Ovary (tissue), 3 donors: Measurements from ENCODE around the gene ZFP36.
A peak's percentile ranks its signal among the peaks of the same experiment; 100 is the strongest.

Experiments used
- CTCF ChIP-seq, 3 donors: fragments of 450-650 bp in 2 of 3; fragments of 200-600 bp in 1 of 3; IDR thresholded peaks; one replicate each; pipeline versions ENCODE4 v1.5.1 to v1.8.0; 2016 to 2022; ENCODE audit warnings: antibody characterized with exemption in 3 of 3, mild to moderate bottlenecking in 1 of 3
- POLR2A ChIP-seq: fragments of 450-650 bp; IDR thresholded peaks from one replicate; pipeline ENCODE4 v1.6.1; 2017; ENCODE audit warnings: antibody characterized with exemption, mild to moderate bottlenecking, moderate library complexity
- donor health status: DM: no; HTN: no; CAD: no.

GRCh38 chr19:39398297-39398864, 8.3 kb upstream of the ZFP36 start:
- TF ChIP-seq CTCF (IDR thresholded peaks at IDR 0.05): no peak
- peak; percentile 11 for TF ChIP-seq POLR2A
